Measurements from ENCODE around the gene DTX2. TPM values are rescaled to one million over a fixed set of nuclear protein-coding genes. Genes with fewer than 3 reads are reported as not detected.

DTX2 gene
- 9.5 and 13.1 TPM in 2 replicates for total RNA-seq

DNA sequence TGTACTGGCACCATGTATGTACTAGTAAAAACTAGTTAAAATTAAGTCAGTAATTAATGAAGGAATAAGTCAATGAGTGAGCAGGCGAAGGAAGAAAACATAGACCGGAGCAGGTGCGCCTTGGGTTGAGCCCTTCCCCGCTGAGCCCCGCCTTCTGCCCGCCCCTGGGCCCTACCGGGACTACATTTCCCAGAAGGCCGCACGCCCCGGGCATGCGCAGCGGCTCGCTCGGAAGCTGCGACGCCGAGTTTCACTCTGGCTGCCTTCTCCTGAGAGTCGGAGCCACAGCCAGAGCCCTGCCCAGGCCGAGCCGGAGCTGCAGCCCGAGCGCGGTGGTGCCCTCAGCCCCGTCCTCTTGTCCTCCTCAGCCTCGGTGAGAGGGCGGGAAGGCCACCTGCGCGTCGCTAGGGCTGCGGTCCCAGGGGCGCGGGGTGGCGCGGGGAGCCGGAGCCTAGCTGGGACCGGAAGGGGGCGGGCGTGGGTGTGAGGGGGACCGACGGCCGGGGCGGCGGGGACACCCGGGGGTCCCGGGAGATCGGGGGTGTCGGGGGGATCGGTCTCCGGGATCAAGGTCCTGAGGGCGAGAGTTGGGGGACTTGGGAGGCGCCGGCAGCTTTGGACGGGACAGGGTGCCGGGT, at the start of gene DTX2:
Gene DTX2 (plus strand): TSS at position 246 of the 638 bp plus-strand sequence. CDS start 18,801 bp downstream, outside the sequence.

DNA sequence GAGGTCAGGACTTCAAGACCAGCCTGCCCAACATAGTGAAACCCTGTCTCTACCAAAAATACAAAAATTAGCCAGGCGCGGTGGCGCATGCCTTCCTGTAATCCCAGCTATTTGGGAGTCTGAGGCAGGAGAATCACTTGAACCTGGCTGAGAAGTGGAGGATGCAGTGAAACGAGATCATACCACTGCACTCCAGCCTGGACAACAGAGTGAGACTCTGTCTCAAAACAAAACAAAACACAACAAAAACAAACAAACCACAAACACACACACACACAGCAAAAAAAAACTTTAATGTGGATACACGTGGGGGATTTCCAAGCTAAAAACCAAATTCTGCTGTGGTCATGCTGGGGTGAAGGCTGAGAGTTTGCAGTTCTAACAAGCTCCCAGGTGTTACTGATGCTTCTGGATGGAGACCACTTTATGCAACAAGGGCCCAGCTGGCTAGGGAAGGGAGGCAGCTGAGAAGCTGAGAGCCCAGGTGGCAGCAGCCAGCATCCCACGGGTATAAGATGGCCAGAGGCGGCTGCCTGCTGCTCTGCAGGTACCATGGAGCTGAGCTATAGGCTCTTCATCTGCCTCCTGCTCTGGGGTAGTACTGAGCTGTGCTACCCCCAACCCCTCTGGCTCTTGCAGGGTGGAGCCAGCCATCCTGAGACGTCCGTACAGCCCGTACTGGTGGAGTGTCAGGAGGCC, 36.9 kb upstream of the DTX2 start, which contains the start of gene ZP3:
Gene ZP3 (plus strand): TSS at position 538 of the 699 bp plus-strand sequence. CDS start 15 bp downstream, at position 553.

DNA sequence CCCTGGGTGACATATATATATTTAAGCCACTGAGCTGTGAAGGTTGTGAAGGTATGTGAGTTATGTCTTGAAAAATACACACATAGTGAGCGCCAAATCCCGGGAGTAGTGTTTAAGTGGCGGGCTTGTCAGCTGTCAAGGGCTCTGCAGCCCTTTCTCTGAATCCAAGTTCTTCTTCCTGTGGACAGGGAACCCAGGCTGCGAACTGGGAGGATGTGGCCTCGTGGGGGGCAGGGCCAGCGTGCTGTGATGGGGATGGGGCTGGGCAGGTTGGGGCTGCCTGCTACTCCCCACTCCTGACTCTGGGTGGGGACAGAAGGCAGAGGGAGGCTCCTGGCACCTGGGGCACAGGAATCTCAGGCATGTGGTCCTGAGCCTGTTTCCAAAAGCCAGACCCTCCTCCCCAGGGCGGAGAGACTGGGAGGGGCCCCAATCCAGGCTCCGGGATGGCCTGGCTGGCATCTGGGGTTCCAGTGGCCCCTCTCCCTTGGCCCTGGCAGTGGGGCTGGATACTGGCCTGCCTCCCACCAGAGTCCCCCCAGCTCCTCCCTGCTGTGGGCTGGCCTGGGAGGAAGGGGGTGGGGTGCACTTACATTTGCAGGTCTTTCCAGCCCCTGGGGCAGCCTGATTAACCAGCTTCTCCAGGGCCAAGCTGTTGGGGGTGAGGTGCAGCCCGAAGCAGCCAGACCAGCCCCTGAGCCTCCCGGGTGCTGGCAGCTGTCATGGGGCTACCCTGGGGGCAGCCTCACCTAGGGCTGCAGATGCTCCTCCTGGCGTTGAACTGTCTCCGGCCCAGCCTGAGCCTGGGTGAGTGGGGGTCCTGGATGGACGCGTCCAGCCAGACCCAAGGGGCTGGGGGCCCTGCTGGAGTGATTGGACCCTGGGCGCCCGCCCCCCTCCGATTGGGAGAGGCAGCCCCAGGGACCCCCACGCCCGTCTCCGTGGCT, 48.7 kb downstream of the DTX2 start, which contains the start of gene UPK3B:
Gene UPK3B (plus strand): TSS at position 622 of the 947 bp plus-strand sequence. CDS start 101 bp downstream, at position 723.

DNA sequence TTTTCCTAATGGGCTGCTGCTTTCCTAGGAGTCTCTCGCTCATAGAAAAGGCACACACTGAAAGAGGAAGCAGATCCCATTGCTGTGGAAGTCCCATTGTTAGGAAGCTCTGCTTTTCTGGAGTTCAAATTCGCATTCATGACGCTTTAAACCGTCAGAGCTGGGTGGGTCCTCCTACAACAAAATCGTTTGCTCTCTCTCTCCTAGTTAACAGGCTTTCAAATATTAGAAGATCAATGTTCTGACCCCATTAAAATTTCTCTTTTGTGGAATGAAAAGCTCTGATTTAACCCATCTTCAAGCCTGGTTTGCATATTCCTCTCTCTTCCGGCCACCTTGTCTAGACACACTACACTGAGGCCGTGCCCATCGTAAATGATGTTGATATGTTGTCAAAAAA, 81.7 kb downstream of the DTX2 start, which contains the start of gene SPDYE16:
Gene SPDYE16 (minus strand): TSS at position 101 of the 400 bp plus-strand sequence. CDS start 1,838 bp downstream, outside the sequence.

Other genes with a start within 250 kb of the DTX2 start
- 596 and 678 TPM in 2 replicates for gene HSPB1, start 159.0 kb upstream of the DTX2 start, total RNA-seq
- 36.9 and 41.8 TPM in 2 replicates for gene YWHAG, start 102.7 kb upstream of the DTX2 start, total RNA-seq
- 1.8 and 2.0 TPM in 2 replicates for gene SSC4D, start 52.0 kb upstream of the DTX2 start, total RNA-seq
- 0.29 and 1.9 TPM in 2 replicates for gene ZP3, start 36.8 kb upstream of the DTX2 start, total RNA-seq
- not detected in 2 replicates for gene UPK3B, start 48.8 kb downstream of the DTX2 start, total RNA-seq
- not detected in 2 replicates for gene SPDYE16, start 81.6 kb downstream of the DTX2 start, total RNA-seq
- 0.29 and 2.5 TPM in 2 replicates for gene POMZP3, start 165.6 kb downstream of the DTX2 start, total RNA-seq

All from myometrial cell (primary cell).